ENCODE measurements around the gene TPST1.

- no peak for TF ChIP-seq ETV6 (CRISPR knock-in tag; IDR thresholded peaks at IDR 0.05)
- TF ChIP-seq, protein P1, sequence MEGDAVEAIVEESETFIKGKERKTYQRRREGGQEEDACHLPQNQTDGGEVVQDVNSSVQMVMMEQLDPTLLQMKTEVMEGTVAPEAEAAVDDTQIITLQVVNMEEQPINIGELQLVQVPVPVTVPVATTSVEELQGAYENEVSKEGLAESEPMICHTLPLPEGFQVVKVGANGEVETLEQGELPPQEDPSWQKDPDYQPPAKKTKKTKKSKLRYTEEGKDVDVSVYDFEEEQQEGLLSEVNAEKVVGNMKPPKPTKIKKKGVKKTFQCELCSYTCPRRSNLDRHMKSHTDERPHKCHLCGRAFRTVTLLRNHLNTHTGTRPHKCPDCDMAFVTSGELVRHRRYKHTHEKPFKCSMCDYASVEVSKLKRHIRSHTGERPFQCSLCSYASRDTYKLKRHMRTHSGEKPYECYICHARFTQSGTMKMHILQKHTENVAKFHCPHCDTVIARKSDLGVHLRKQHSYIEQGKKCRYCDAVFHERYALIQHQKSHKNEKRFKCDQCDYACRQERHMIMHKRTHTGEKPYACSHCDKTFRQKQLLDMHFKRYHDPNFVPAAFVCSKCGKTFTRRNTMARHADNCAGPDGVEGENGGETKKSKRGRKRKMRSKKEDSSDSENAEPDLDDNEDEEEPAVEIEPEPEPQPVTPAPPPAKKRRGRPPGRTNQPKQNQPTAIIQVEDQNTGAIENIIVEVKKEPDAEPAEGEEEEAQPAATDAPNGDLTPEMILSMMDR (IDR thresholded peaks at IDR 0.05), result no peak
- TF ChIP-seq CREB1 (CRISPR knock-in tag; IDR thresholded peaks at IDR 0.05), result no peak
- TF ChIP-seq, protein P2, sequence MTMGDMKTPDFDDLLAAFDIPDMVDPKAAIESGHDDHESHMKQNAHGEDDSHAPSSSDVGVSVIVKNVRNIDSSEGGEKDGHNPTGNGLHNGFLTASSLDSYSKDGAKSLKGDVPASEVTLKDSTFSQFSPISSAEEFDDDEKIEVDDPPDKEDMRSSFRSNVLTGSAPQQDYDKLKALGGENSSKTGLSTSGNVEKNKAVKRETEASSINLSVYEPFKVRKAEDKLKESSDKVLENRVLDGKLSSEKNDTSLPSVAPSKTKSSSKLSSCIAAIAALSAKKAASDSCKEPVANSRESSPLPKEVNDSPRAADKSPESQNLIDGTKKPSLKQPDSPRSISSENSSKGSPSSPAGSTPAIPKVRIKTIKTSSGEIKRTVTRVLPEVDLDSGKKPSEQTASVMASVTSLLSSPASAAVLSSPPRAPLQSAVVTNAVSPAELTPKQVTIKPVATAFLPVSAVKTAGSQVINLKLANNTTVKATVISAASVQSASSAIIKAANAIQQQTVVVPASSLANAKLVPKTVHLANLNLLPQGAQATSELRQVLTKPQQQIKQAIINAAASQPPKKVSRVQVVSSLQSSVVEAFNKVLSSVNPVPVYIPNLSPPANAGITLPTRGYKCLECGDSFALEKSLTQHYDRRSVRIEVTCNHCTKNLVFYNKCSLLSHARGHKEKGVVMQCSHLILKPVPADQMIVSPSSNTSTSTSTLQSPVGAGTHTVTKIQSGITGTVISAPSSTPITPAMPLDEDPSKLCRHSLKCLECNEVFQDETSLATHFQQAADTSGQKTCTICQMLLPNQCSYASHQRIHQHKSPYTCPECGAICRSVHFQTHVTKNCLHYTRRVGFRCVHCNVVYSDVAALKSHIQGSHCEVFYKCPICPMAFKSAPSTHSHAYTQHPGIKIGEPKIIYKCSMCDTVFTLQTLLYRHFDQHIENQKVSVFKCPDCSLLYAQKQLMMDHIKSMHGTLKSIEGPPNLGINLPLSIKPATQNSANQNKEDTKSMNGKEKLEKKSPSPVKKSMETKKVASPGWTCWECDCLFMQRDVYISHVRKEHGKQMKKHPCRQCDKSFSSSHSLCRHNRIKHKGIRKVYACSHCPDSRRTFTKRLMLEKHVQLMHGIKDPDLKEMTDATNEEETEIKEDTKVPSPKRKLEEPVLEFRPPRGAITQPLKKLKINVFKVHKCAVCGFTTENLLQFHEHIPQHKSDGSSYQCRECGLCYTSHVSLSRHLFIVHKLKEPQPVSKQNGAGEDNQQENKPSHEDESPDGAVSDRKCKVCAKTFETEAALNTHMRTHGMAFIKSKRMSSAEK (CRISPR knock-in tag; IDR thresholded peaks at IDR 0.05; ENCODE audit: borderline replicate concordance), result no peak
- no peak for TF ChIP-seq USF2 (CRISPR knock-in tag; IDR thresholded peaks at IDR 0.05)
- TF ChIP-seq IRF1 (CRISPR knock-in tag; IDR thresholded peaks at IDR 0.05), result no peak
- TF ChIP-seq, protein P3, sequence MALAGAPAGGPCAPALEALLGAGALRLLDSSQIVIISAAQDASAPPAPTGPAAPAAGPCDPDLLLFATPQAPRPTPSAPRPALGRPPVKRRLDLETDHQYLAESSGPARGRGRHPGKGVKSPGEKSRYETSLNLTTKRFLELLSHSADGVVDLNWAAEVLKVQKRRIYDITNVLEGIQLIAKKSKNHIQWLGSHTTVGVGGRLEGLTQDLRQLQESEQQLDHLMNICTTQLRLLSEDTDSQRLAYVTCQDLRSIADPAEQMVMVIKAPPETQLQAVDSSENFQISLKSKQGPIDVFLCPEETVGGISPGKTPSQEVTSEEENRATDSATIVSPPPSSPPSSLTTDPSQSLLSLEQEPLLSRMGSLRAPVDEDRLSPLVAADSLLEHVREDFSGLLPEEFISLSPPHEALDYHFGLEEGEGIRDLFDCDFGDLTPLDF (CRISPR knock-in tag; IDR thresholded peaks at IDR 0.05), result no peak
- TF ChIP-seq, protein P4, sequence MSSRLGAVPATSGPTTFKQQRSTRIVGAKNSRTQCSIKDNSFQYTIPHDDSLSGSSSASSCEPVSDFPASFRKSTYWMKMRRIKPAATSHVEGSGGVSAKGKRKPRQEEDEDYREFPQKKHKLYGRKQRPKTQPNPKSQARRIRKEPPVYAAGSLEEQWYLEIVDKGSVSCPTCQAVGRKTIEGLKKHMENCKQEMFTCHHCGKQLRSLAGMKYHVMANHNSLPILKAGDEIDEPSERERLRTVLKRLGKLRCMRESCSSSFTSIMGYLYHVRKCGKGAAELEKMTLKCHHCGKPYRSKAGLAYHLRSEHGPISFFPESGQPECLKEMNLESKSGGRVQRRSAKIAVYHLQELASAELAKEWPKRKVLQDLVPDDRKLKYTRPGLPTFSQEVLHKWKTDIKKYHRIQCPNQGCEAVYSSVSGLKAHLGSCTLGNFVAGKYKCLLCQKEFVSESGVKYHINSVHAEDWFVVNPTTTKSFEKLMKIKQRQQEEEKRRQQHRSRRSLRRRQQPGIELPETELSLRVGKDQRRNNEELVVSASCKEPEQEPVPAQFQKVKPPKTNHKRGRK (CRISPR knock-in tag; IDR thresholded peaks at IDR 0.05; ENCODE audit: borderline replicate concordance), result no peak
- TF ChIP-seq, protein P5, sequence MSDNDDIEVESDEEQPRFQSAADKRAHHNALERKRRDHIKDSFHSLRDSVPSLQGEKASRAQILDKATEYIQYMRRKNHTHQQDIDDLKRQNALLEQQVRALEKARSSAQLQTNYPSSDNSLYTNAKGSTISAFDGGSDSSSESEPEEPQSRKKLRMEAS (CRISPR knock-in tag; IDR thresholded peaks at IDR 0.05), result no peak
- TF ChIP-seq, protein P6, sequence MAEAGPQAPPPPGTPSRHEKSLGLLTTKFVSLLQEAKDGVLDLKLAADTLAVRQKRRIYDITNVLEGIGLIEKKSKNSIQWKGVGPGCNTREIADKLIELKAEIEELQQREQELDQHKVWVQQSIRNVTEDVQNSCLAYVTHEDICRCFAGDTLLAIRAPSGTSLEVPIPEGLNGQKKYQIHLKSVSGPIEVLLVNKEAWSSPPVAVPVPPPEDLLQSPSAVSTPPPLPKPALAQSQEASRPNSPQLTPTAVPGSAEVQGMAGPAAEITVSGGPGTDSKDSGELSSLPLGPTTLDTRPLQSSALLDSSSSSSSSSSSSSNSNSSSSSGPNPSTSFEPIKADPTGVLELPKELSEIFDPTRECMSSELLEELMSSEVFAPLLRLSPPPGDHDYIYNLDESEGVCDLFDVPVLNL (CRISPR knock-in tag; IDR thresholded peaks at IDR 0.05; ENCODE audit: borderline replicate concordance, low read depth), result no peak
- TF ChIP-seq ZMAT4 (CRISPR knock-in tag; IDR thresholded peaks at IDR 0.05), result no peak
- no peak for TF ChIP-seq STAT6 (CRISPR knock-in tag; conservative IDR thresholded peaks at IDR 0.05; ENCODE audit: low read depth)
- TF ChIP-seq NR1H2 (CRISPR knock-in tag; IDR thresholded peaks at IDR 0.05), result no peak
Observed at GRCh38 chr7:66170309-66171231, 34.6 kb upstream of the TPST1 start.
